Endothelial cell (in vitro differentiated cells): ENCODE results near the gene SHLD3. TPM values are rescaled to one million over a fixed set of nuclear protein-coding genes. Genes with fewer than 3 reads are reported as not detected.

Experiments used
- DNase-seq: peaks from one replicate; pipeline ENCODE4 v3.0.0; 2021; ENCODE audit warnings: low spot score
- H3K27ac Mint-ChIP-seq: one replicate; pipeline ENCODE4 v1.8.0; 2021; ENCODE audit warnings: mixed read lengths, inconsistent platforms; ENCODE audit not compliant: unreplicated experiment
- H3K27me3 Mint-ChIP-seq: one replicate; pipeline ENCODE4 v1.8.0; 2021; ENCODE audit warnings: mild to moderate bottlenecking, moderate library complexity, mixed read lengths, inconsistent platforms; ENCODE audit not compliant: unreplicated experiment
- H3K36me3 Mint-ChIP-seq: one replicate; pipeline ENCODE4 v1.8.0; 2021; ENCODE audit warnings: mild to moderate bottlenecking, low read depth, mixed read lengths, inconsistent platforms; ENCODE audit not compliant: unreplicated experiment
- H3K4me1 Mint-ChIP-seq: one replicate; pipeline ENCODE4 v1.8.0; 2021; ENCODE audit warnings: mild to moderate bottlenecking, mixed read lengths, inconsistent platforms; ENCODE audit not compliant: unreplicated experiment
- H3K4me3 Mint-ChIP-seq: one replicate; pipeline ENCODE4 v1.8.0; 2021; ENCODE audit warnings: mild to moderate bottlenecking, mixed read lengths, inconsistent platforms; ENCODE audit not compliant: unreplicated experiment
- H3K9me3 Mint-ChIP-seq: one replicate; pipeline ENCODE4 v1.8.0; 2021; ENCODE audit warnings: mixed read lengths, inconsistent platforms; ENCODE audit not compliant: unreplicated experiment
- total RNA-seq: library from RNA; stranded (reverse); fragmentation: NEBNext Ultra II Directional; extraction: Animal tissue kit (Norgen Biotek cat#: 25700); gene quantifications from one replicate; pipeline ENCODE4 v1.2.1, GENCODE V29; 2021; ENCODE audit not compliant: unreplicated experiment
- TF ChIP-seq, protein P1 (sequence below): fragments of 200-600 bp; sonication (generic); IDR thresholded peaks from one replicate; pipeline ENCODE4 v1.5.0; 2021; ENCODE audit warnings: antibody characterized with exemption; ENCODE audit not compliant: unreplicated experiment

Gene SHLD3
- total RNA-seq, 1 donor from 2014 or later: 2.8 TPM

DNA sequence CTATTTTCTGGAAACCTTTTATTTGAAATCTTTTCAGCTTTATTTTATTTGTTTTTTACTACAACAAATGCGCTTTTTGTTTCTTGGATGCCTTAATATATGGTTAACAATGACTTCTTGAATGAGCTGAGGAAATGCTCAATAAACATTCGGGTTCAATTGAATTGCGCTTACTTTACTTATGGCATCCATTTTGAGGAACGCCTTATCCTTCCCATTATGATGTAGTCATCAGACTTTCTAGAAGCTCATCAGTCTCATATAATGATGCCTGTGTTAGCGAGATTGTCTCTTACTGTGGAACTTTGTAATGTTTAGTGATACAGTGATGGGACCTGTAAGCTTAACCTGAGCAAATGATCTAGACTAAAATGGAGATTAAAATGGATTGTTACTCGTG is 916 bp downstream of the SHLD3 start:
- TF ChIP-seq, protein P1, sequence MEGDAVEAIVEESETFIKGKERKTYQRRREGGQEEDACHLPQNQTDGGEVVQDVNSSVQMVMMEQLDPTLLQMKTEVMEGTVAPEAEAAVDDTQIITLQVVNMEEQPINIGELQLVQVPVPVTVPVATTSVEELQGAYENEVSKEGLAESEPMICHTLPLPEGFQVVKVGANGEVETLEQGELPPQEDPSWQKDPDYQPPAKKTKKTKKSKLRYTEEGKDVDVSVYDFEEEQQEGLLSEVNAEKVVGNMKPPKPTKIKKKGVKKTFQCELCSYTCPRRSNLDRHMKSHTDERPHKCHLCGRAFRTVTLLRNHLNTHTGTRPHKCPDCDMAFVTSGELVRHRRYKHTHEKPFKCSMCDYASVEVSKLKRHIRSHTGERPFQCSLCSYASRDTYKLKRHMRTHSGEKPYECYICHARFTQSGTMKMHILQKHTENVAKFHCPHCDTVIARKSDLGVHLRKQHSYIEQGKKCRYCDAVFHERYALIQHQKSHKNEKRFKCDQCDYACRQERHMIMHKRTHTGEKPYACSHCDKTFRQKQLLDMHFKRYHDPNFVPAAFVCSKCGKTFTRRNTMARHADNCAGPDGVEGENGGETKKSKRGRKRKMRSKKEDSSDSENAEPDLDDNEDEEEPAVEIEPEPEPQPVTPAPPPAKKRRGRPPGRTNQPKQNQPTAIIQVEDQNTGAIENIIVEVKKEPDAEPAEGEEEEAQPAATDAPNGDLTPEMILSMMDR: no peak
- Mint-ChIP-seq H3K4me3 (peak overlapping the region; percentile 97), H3K9me3 (no peaks in the 10 kb centered on the region), H3K27ac (peak overlapping the region; percentile 74), H3K27me3 (peaks cover 5% of the 10 kb centered on the region), H3K4me1 (peaks cover 16% of the 10 kb centered on the region), H3K36me3 (no peaks in the 10 kb centered on the region)
- DNase-seq: no peak

- no peak overlapping the region for H3K27ac Mint-ChIP-seq
- no peaks in the 10 kb centered on the region for H3K27me3 Mint-ChIP-seq
- no peaks in the 10 kb centered on the region for H3K9me3 Mint-ChIP-seq
- no peak overlapping the region for H3K4me3 Mint-ChIP-seq
- TF ChIP-seq, protein P1: no peak
- H3K4me1 Mint-ChIP-seq: peaks cover 3% of the 10 kb centered on the region
- no peak for DNase-seq
- no peaks in the 10 kb centered on the region for H3K36me3 Mint-ChIP-seq
Measured at GRCh38 chr5:65630981-65631380, 6.2 kb downstream of the SHLD3 start.

GRCh38 chr5:65640240-65640639 is 15.4 kb downstream of the SHLD3 start:
- no peaks in the 10 kb centered on the region for H3K4me1 Mint-ChIP-seq
- H3K4me3 Mint-ChIP-seq: no peak overlapping the region
- no peak overlapping the region for H3K27ac Mint-ChIP-seq
- H3K9me3 Mint-ChIP-seq: no peaks in the 10 kb centered on the region
- H3K27me3 Mint-ChIP-seq: no peaks in the 10 kb centered on the region
- TF ChIP-seq, protein P1: no peak
- H3K36me3 Mint-ChIP-seq: peaks cover 19% of the 10 kb centered on the region
- no peak for DNase-seq

GRCh38 chr5:65646938-65647337 is 22.1 kb downstream of the SHLD3 start:
- Mint-ChIP-seq H3K4me1 (no peaks in the 10 kb centered on the region), H3K4me3 (no peak overlapping the region), H3K9me3 (no peaks in the 10 kb centered on the region), H3K36me3 (peaks cover 4% of the 10 kb centered on the region), H3K27ac (no peak overlapping the region), H3K27me3 (no peaks in the 10 kb centered on the region)
- TF ChIP-seq, protein P1: no peak
- DNase-seq: no peak

- Mint-ChIP-seq H3K27me3 (no peaks in the 10 kb centered on the region), H3K27ac (no peak overlapping the region), H3K9me3 (no peaks in the 10 kb centered on the region), H3K4me1 (no peaks in the 10 kb centered on the region), H3K4me3 (no peak overlapping the region), H3K36me3 (peaks cover 4% of the 10 kb centered on the region)
- TF ChIP-seq, protein P1: no peak
- DNase-seq: no peak
Measured at GRCh38 chr5:65647941-65648340, 23.1 kb downstream of the SHLD3 start.
